22Rv1 (cell line): ENCODE data around the gene OGDH.

Source experiments
- ZFX ChIP-seq: fragments of 450-650 bp; IDR thresholded peaks from 2 replicates; pipeline ENCODE4 v1.6.1; 2017; ENCODE audit warnings: antibody characterized with exemption, borderline replicate concordance
- TF ChIP-seq, protein P1 (sequence below): fragments of 450-650 bp; IDR thresholded peaks from 2 replicates; pipeline ENCODE4 v1.5.1; 2017; ENCODE audit warnings: mild to moderate bottlenecking

DNA sequence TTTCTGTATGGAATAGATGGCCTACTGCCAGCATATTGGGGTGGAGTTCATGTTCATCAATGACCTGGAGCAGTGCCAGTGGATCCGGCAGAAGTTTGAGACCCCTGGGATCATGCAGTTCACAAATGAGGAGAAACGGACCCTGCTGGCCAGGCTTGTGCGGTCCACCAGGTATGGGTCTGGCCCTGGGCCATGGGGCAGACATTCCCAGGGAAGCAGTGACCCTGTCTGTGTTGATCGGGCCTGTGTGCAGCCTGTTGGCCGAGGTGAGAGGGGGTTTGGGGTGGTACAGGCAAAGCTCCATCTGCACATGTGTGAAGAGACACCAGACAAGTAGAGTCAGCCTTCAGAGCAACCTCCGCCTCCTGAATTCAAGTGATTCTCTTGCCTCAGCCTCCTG is 67.3 kb downstream of the OGDH start:
- TF ChIP-seq, protein P1, sequence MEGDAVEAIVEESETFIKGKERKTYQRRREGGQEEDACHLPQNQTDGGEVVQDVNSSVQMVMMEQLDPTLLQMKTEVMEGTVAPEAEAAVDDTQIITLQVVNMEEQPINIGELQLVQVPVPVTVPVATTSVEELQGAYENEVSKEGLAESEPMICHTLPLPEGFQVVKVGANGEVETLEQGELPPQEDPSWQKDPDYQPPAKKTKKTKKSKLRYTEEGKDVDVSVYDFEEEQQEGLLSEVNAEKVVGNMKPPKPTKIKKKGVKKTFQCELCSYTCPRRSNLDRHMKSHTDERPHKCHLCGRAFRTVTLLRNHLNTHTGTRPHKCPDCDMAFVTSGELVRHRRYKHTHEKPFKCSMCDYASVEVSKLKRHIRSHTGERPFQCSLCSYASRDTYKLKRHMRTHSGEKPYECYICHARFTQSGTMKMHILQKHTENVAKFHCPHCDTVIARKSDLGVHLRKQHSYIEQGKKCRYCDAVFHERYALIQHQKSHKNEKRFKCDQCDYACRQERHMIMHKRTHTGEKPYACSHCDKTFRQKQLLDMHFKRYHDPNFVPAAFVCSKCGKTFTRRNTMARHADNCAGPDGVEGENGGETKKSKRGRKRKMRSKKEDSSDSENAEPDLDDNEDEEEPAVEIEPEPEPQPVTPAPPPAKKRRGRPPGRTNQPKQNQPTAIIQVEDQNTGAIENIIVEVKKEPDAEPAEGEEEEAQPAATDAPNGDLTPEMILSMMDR, result no peak
- TF ChIP-seq ZFX, result no peak
